ENCODE data around the gene DPYSL3.
"Not testable (repeated sequence)": the region's sequence is repeated elsewhere in the genome, so short reads cannot be mapped to it uniquely, and the experiment has no call there.

DPYSL3 gene

GRCh38 chr5:147509710-147510651 is at the start of gene DPYSL3:
DPYSL3 (minus strand) TSS chr5:147510068; CDS start chr5:147509858, 210 bp downstream.
- no peak for DNase-seq (ENCODE audit: low read depth in 2 of 2, low spot score in 1 of 2)

DNA sequence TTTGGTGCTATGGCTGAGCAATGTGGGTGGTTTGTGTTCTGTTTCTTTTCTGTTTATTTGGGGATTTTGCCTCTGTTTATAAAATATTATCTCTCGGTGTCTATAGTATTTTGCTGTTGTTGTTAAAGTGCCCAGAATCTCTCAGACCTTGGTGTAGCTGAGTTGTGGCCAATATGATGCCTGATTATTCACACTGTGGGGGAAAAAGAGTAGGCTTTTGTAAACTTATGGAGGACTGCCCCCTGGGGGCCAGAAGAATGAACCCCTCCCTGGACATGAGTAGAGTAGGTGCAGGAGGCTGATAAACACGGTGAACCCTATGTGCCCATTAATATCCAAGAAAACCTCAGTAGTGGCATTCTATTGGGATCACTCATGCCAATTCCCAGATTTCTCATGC is 49.0 kb upstream of the DPYSL3 start:
- DNase-seq (ENCODE audit: low read depth in 2 of 2, low spot score in 1 of 2): no peak

GRCh38 chr5:147557876-147558745 is 48.2 kb upstream of the DPYSL3 start:
- no peak for DNase-seq (ENCODE audit: low read depth in 2 of 2, low spot score in 1 of 2)

DNA sequence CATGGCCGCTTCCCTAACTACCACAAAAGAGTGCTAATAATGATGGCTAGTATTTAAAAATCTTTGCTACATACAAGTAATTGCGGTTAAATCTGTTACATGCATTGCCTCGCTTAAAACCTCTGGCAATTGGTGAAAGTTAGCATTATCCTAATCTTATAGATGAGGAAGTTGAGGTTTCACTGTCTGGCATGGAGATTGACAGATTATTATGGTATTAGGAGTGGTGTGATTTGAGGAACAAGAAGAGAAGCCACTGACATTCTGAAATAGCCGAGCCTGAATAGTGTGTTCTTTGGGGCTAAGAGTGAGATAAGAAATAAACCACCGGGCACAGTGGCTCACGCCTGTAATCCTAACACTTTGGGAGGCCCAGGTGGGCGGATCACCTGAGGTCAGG is 45.3 kb upstream of the DPYSL3 start:
- DNase-seq (ENCODE audit: low read depth in 2 of 2, low spot score in 1 of 2): no peak

GRCh38 chr5:147554261-147554817 is 44.5 kb upstream of the DPYSL3 start:
- DNase-seq (ENCODE audit: low read depth in 2 of 2, low spot score in 1 of 2): no peak

GRCh38 chr5:147553817-147554216 is 43.9 kb upstream of the DPYSL3 start:
- not testable (repeated sequence) for DNase-seq (ENCODE audit: low read depth in 2 of 2, low spot score in 1 of 2)

DNA sequence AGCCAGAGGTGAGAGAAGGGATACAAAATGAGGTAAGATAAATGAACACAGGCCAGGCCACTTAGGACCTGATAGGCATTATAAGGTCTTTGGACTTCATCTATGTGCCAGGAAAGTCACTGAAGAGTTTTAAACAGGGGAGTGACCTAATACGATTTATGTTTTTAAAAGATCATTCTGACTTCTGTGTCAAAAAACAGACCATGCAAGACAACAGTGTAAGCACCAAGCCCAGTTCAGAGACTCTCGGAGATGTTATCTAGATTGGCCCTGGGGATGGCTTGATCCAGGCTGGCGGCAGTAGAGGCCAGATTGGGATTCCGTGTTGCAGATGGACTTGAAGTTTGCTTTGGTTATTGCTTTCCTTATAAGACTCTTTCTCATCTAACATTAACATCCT is 43.0 kb upstream of the DPYSL3 start:
- DNase-seq (ENCODE audit: low read depth in 2 of 2, low spot score in 1 of 2): no peak

GRCh38 chr5:147551677-147552076 is 41.8 kb upstream of the DPYSL3 start:
- DNase-seq (ENCODE audit: low read depth in 2 of 2, low spot score in 1 of 2): no peak

GRCh38 chr5:147547730-147548129 is 37.9 kb upstream of the DPYSL3 start:
- DNase-seq (ENCODE audit: low read depth in 2 of 2, low spot score in 1 of 2): no peak

DNA sequence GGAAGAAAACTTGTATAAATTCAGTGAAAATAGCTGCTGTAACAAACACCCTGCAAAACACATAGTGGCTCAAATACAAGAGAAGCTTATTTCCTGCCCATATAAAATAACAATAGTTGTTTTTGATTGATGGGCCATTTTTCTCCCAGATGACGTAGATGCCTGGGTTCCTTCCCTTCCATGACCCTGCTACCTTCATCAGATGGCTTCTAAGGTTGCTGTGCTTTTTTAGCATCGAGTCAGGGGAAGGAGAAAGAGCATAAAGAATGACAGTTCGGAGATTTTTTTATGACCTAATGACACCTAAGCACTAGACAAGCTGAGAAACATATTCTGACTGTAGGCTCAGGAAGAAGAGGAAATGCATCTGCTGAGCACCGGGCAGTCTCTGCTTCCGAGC is 34.7 kb upstream of the DPYSL3 start:
- DNase-seq (ENCODE audit: low read depth in 2 of 2, low spot score in 1 of 2): no peak

- DNase-seq (ENCODE audit: low read depth in 2 of 2, low spot score in 1 of 2): no peak
Measured at GRCh38 chr5:147539053-147539452, 29.2 kb upstream of the DPYSL3 start.

GRCh38 chr5:147538236-147538635 is 28.4 kb upstream of the DPYSL3 start:
- DNase-seq (ENCODE audit: low read depth in 2 of 2, low spot score in 1 of 2): no peak

GRCh38 chr5:147534172-147534951 is 24.5 kb upstream of the DPYSL3 start:
- no peak for DNase-seq (ENCODE audit: low read depth in 2 of 2, low spot score in 1 of 2)

- DNase-seq (ENCODE audit: low read depth in 2 of 2, low spot score in 1 of 2): no peak
Measured at GRCh38 chr5:147532156-147532555, 22.3 kb upstream of the DPYSL3 start.

DNA sequence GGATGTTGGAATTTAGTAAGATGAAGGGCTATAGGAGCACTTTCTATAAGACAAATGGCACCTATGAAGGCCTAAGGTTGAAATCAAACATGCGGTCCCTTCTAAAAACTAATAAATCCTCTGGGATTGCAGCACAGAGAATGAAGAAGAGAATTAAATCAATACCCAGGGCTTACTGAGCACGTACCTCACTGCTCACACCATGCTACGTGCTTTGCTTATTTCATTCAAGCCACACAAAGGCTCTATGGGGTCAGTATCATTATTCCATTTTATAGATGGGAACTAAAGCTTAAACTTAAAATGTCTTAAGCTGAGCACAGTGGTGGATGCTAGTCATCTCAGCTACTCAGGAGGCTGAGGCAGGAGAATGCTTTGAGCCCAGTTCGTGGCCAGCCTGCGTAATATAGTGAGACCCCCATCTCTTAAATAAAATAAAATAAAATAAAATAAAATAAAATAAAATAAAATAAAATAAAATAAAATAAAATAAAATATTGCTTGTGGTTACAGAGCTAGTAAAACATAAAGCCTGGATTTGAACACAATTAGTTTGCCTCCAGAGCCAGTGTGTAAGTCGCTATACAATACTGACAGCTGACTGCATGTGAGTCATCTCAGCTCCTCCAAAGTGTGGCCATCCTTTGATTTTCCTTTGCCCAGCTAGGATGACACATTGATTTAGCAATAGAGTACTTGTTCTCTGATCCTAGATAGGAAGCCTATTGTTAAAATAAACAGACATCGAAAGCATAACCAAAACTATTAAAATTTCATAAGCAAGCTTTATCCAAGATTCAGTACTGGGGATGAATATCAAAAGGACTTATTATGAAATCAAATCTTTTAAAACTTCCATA is 20.9 kb upstream of the DPYSL3 start:
- no peak for DNase-seq (ENCODE audit: low read depth in 2 of 2, low spot score in 1 of 2)

- no peak for DNase-seq (ENCODE audit: low read depth in 2 of 2, low spot score in 1 of 2)
Measured at GRCh38 chr5:147523069-147523468, 13.2 kb upstream of the DPYSL3 start.

DNA sequence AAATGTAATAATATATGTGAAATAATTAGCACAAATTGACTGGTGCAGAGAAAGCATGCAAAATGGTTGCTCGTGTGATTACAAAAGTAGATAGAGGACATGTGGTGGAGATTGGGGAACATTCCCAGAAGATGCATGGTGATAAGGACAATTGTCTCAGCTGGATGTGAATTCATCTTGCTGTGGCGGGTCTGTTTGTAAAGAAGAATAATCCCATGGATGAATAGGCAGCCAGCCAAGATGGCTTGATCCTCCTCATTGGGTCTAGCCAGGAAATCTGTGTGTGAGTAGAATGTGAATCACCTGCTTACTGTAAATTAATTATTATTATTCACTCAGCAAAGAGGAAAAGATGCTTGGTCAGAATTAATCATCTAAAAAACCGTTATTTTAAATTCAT is 12.6 kb upstream of the DPYSL3 start:
- no peak for DNase-seq (ENCODE audit: low read depth in 2 of 2, low spot score in 1 of 2)

DNA sequence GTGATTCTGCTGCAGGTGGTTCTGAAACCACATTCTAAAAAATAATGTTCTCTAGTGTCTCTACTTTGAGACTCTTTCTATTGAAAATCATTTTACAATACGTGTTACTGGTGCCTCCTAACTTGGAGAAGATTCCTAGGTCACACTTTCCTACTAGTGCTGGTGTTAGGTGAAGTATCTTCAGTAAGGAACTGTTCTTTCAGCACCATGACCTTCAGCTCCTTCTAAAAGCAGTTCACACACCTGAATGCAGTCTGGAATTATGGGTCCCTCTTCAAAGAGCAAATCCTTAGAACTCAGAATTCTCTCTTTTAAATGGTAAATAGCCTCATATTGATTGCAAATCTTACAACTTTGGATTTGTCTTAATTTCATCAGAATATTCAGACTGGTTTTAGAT is 10.6 kb upstream of the DPYSL3 start:
- DNase-seq (ENCODE audit: low read depth in 2 of 2, low spot score in 1 of 2): no peak

- DNase-seq (ENCODE audit: low read depth in 2 of 2, low spot score in 1 of 2): no peak
Measured at GRCh38 chr5:147519380-147519779, 9.5 kb upstream of the DPYSL3 start.

GRCh38 chr5:147517383-147517782 is 7.5 kb upstream of the DPYSL3 start:
- DNase-seq (ENCODE audit: low read depth in 2 of 2, low spot score in 1 of 2): no peak

All from stimulated activated CD8-positive, alpha-beta memory T cell treated with anti-CD3 and anti-CD28 coated beads, Interleukin-4, amount 100 ng/mL, for 4 hours (primary cell).